IMR-90 (cell line): ENCODE data around the gene NTF3. TPM values are rescaled to one million over a fixed set of nuclear protein-coding genes. Genes with fewer than 3 reads are reported as not detected.

ENCODE experiments used
- ATAC-seq: fragments of 200-7000 bp; cut with Tn5 transposase; 2 replicates; pipeline ENCODE4 v1.9.1; 2020; ENCODE audit warnings: low read depth, mild to moderate bottlenecking, moderate library complexity
- BruUV-seq: library from RNA; stranded (reverse); fragments of 400-500 nt; replicated peaks from 2 replicates; lab custom pipeline; 2021; lab: Mats Ljungman, UMichigan
- CTCF ChIA-PET: fragments of 300-600 bp; formaldehyde crosslinking; extraction: SDS; loops from one replicate; lab custom pipeline; 2021; ENCODE audit warnings: antibody characterized with exemption; lab: Yijun Ruan, JAX
- POLR2A ChIA-PET: fragments of 300-600 bp; sonication (Branson Sonifier 250); formaldehyde crosslinking; loops from one replicate; lab custom pipeline; 2022; ENCODE audit warnings: antibody characterized with exemption; ENCODE audit not compliant: unreplicated experiment; lab: Charles Lee
- DNase-seq: peaks from one replicate; pipeline ENCODE4 v3.0.0; 2013
- H2AFZ ChIP-seq: replicated peaks from 2 replicates; pipeline ENCODE3; 2013; ENCODE audit warnings: low read length, mild to moderate bottlenecking; ENCODE audit not compliant: poor library complexity
- H2AK5ac ChIP-seq: 2 replicates; pipeline ENCODE4 v1.6.1; 2013; ENCODE audit warnings: low read depth, low read length, inconsistent platforms
- H2AK9ac ChIP-seq: replicated peaks from 2 replicates; pipeline ENCODE3; 2013; ENCODE audit warnings: mild to moderate bottlenecking, low read depth, low read length, moderate library complexity; ENCODE audit not compliant: poor library complexity
- H2BK120ac ChIP-seq: 2 replicates; pipeline ENCODE4 v1.6.1; 2013; ENCODE audit warnings: low read depth, low read length, inconsistent platforms
- H2BK15ac ChIP-seq: 3 replicates; pipeline ENCODE4 v1.6.1; 2013; ENCODE audit warnings: low read depth, low read length, inconsistent platforms
- H2BK20ac ChIP-seq: 2 replicates; pipeline ENCODE4 v1.6.1; 2013; ENCODE audit warnings: low read depth, mild to moderate bottlenecking, inconsistent platforms, low read length, moderate library complexity
- H2BK5ac ChIP-seq: 2 replicates; pipeline ENCODE4 v1.6.1; 2013; ENCODE audit warnings: mild to moderate bottlenecking, low read depth, low read length, inconsistent platforms; ENCODE audit not compliant: poor library complexity, severe bottlenecking
- H3K14ac ChIP-seq: replicated peaks from 2 replicates; pipeline ENCODE4 v1.6.1; 2013; ENCODE audit warnings: low read depth, low read length, inconsistent platforms
- H3K18ac ChIP-seq: 2 replicates; pipeline ENCODE4 v1.6.1; 2013; ENCODE audit warnings: low read depth, low read length, control low read depth
- H3K23ac ChIP-seq: 2 replicates; pipeline ENCODE4 v1.6.1; 2013; ENCODE audit warnings: low read depth, low read length, inconsistent platforms
- H3K27ac ChIP-seq: 2 replicates; pipeline ENCODE4 v1.5.1; 2013; ENCODE audit warnings: mild to moderate bottlenecking, control low read depth, low read length; ENCODE audit not compliant: insufficient read depth
- H3K27me3 ChIP-seq: 2 replicates; pipeline ENCODE4 v1.6.1; 2013; ENCODE audit warnings: low read length; ENCODE audit not compliant: control insufficient read depth, insufficient read depth
- H3K36me3 ChIP-seq: 2 replicates; pipeline ENCODE4 v1.6.1; 2013; ENCODE audit warnings: low read length, mixed read lengths; ENCODE audit not compliant: control insufficient read depth, insufficient read depth
- H3K4ac ChIP-seq: 2 replicates; pipeline ENCODE4 v1.6.1; 2013; ENCODE audit warnings: low read depth, low read length, inconsistent platforms
- H3K4me1 ChIP-seq: 2 replicates; pipeline ENCODE4 v1.6.1; 2013; ENCODE audit warnings: low read length, mixed read lengths; ENCODE audit not compliant: control insufficient read depth, insufficient read depth
- H3K4me2 ChIP-seq: 2 replicates; pipeline ENCODE4 v1.6.1; 2013; ENCODE audit warnings: low read depth, mild to moderate bottlenecking, control low read depth, low read length, moderate library complexity
- H3K4me3 ChIP-seq: 2 replicates; pipeline ENCODE4 v1.5.1; 2013; ENCODE audit warnings: low read depth, mild to moderate bottlenecking, control low read depth, low read length, moderate library complexity; ENCODE audit not compliant: insufficient read depth
- H3K56ac ChIP-seq: 2 replicates; pipeline ENCODE4 v1.6.1; 2013; ENCODE audit warnings: low read length, inconsistent platforms; ENCODE audit not compliant: insufficient read depth; ENCODE audit errors: extremely low read depth
- H3K79me1 ChIP-seq, 2 experiments: 2 replicates each; pipeline ENCODE4 v1.6.1; 2013; ENCODE audit warnings: low read length in 2 of 2, inconsistent platforms in 1 of 2, low read depth in 1 of 2
- H3K9ac ChIP-seq: 2 replicates; pipeline ENCODE4 v1.6.1; 2013; ENCODE audit warnings: low read depth, low read length, control low read depth
- H3K9me1 ChIP-seq: 2 replicates; pipeline ENCODE4 v1.6.1; 2013; ENCODE audit warnings: low read length, inconsistent platforms; ENCODE audit not compliant: insufficient read depth
- H3K9me3 ChIP-seq: 2 replicates; pipeline ENCODE4 v1.6.1; 2013; ENCODE audit warnings: low read length; ENCODE audit not compliant: control insufficient read depth, insufficient read depth
- H4K20me1 ChIP-seq: 2 replicates; pipeline ENCODE4 v1.6.1; 2013; ENCODE audit warnings: low read length, inconsistent platforms; ENCODE audit not compliant: insufficient read depth
- H4K5ac ChIP-seq: 2 replicates; pipeline ENCODE4 v1.6.1; 2013; ENCODE audit warnings: mild to moderate bottlenecking, low read depth, low read length, control low read depth
- H4K8ac ChIP-seq, 2 experiments: 2 replicates each; pipeline ENCODE4 v1.6.1; 2013; ENCODE audit warnings: low read depth in 2 of 2, low read length in 2 of 2, control low read depth in 1 of 2, inconsistent platforms in 1 of 2
- H4K91ac ChIP-seq: 2 replicates; pipeline ENCODE4 v1.6.1; 2013; ENCODE audit warnings: low read depth, low read length, inconsistent platforms; ENCODE audit not compliant: insufficient read depth
- BHLHE40 ChIP-seq: fragments of 150-350 bp; IDR thresholded peaks from 2 replicates; pipeline ENCODE4 v1.6.1; 2016; ENCODE audit warnings: mild to moderate bottlenecking, low read depth, low read length
- CEBPB ChIP-seq: IDR thresholded peaks from 2 replicates; pipeline ENCODE4 v1.6.1; 2012; ENCODE audit warnings: low read depth, low read length, improper control_type of control experiment
- CTCF ChIP-seq: conservative IDR thresholded peaks from 2 replicates; pipeline ENCODE4 v1.5.1; 2012; ENCODE audit warnings: mild to moderate bottlenecking, low read depth, low read length, improper control_type of control experiment
- ELK1 ChIP-seq: fragments of 150-350 bp; IDR thresholded peaks from 2 replicates; pipeline ENCODE4 v1.6.1; 2016; ENCODE audit warnings: low read depth, mild to moderate bottlenecking, low read length, moderate library complexity, borderline replicate concordance
- FOS ChIP-seq: fragments of 150-350 bp; IDR thresholded peaks from 2 replicates; pipeline ENCODE4 v1.6.1; 2016; ENCODE audit warnings: low read depth, low read length
- MAFK ChIP-seq: IDR thresholded peaks from 2 replicates; pipeline ENCODE4 v1.6.1; 2012; ENCODE audit warnings: low read depth, low read length, improper control_type of control experiment
- MAZ ChIP-seq: IDR thresholded peaks from 2 replicates; pipeline ENCODE4 v1.6.1; 2012; ENCODE audit warnings: low read depth, mild to moderate bottlenecking, low read length, improper control_type of control experiment, moderate library complexity, borderline replicate concordance
- MXI1 ChIP-seq: IDR thresholded peaks from 2 replicates; pipeline ENCODE4 v1.6.1; 2012; ENCODE audit warnings: low read depth, mild to moderate bottlenecking, low read length, moderate library complexity, borderline replicate concordance
- NFE2L2 ChIP-seq: fragments of 150-350 bp; IDR thresholded peaks from 2 replicates; pipeline ENCODE4 v1.6.1; 2016; ENCODE audit warnings: low read depth, mild to moderate bottlenecking, low read length
- POLR2A ChIP-seq: IDR thresholded peaks from 2 replicates; pipeline ENCODE4 v1.6.1; 2012; ENCODE audit warnings: mild to moderate bottlenecking, low read depth, low read length
- RCOR1 ChIP-seq: IDR thresholded peaks from 2 replicates; pipeline ENCODE4 v1.6.1; 2012; ENCODE audit warnings: mild to moderate bottlenecking, low read length, improper control_type of control experiment; ENCODE audit not compliant: insufficient replicate concordance
- RFX5 ChIP-seq: IDR thresholded peaks from 2 replicates; pipeline ENCODE4 v1.8.0; 2012; ENCODE audit warnings: low read depth, mild to moderate bottlenecking, low read length, moderate library complexity
- WGBS, 2 experiments: methylation state at CpG; one replicate each; pipeline versions ENCODE4 v1.1.5 to v1.1.7; 2013; ENCODE audit warnings: missing lambda C conversion rate in 2 of 2; ENCODE audit not compliant: insufficient read length in 1 of 2; ENCODE audit errors: extremely low coverage in 2 of 2; 5-methylcytosine and 5-hydroxymethylcytosine counted together
- dilution Hi-C: fragments of 300-500 bp; cut with HindIII; formaldehyde crosslinking; loops from one replicate; pipeline ENCODE4 v1.14.3; 2018; ENCODE audit warnings: low sequenced_read_pairs; ENCODE audit not compliant: unreplicated experiment
- in situ Hi-C: fragments of 300-500 bp; cut with MboI; formaldehyde crosslinking; loops from 3 replicates; pipeline ENCODE4 v1.14.3; 2019; ENCODE audit warnings: low sequenced_read_pairs, inconsistent platforms, mixed read lengths
- intact Hi-C: fragments of 100-400 bp; cut with micrococcal nuclease; formaldehyde crosslinking; loops from 2 replicates; pipeline ENCODE4 v1.10.0; 2022
- polyA plus RNA-seq, 3 experiments: library from polyadenylated mRNA; depleted of rRNA; stranded (reverse); fragments of >200 nt; gene quantifications; 2 replicates each; pipeline ENCODE4 v1.2.3, GENCODE V29; 2012; ENCODE audit warnings: low replicate concordance in 1 of 3
- total RNA-seq: library from RNA; depleted of rRNA; stranded (reverse); fragments of >200 nt; gene quantifications from 2 replicates; pipeline ENCODE4 v1.2.3, GENCODE V29; 2012

NTF3 gene
- total and polyA plus RNA-seq, 2 of the 4 experiments (the other 2 are of a cell fraction): 12.2 to 32.4 TPM

DNA sequence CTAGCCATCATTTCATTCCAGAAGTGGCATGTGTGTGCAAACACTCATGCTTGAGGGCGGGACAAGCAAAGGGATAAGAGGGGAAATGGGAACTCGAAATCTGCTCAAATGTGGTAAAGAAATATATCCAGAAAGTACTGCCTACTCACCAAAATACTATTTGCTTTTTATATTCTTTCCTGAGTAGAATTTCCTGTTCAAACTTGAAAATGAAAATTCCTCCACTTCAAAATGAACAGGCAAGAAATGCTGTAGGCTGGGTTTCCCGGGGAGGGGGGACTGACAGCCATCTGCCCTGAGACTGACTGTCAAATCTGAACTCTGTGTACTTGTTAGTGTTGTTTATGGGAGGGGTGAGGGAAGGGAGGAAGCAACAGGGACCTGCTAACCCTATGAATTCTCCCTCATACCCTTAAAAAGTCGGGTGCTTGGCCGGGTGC, 34.6 kb downstream of the NTF3 start:
- no peak for TF ChIP-seq CEBPB
- no peak for TF ChIP-seq RFX5
- no peak for TF ChIP-seq BHLHE40
- no peak for TF ChIP-seq NFE2L2
- TF ChIP-seq MAZ: no peak
- TF ChIP-seq ELK1: no peak
- no peak for TF ChIP-seq FOS
- TF ChIP-seq POLR2A: no peak
- no peak for TF ChIP-seq CTCF
- TF ChIP-seq MXI1: no peak
- TF ChIP-seq RCOR1: no peak
- TF ChIP-seq MAFK: no peak
- in situ Hi-C loops: loop anchor here (25.0 kb wide), 1 partner anchor 821 kb away; no protein-coding TSS in a partner anchor
- H3K27ac ChIP-seq: peak overlapping the region; percentile 59; the same call in 1 of the 2 replicates
- H3K79me1 ChIP-seq: peaks cover 51 to 96% of the 10 kb centered on the region in 2 experiments
- no peak for ATAC-seq
- no peaks in the 10 kb centered on the region for H3K27me3 ChIP-seq
- H3K4me2 ChIP-seq: 0 out of 2 replicates have a peak overlapping the region, but pooled peaks have one; percentile 15
- H4K20me1 ChIP-seq: peaks cover 26% of the 10 kb centered on the region; the same call in 1 of the 2 replicates
- no peak overlapping the region for H4K5ac ChIP-seq
- H3K9ac ChIP-seq: peak overlapping the region; percentile 45; the same call in 1 of the 2 replicates
- H3K18ac ChIP-seq: peak overlapping the region; percentile 30; the same call in 1 of the 2 replicates
- peak overlapping the region; percentile 66; the same call in 1 of the 2 replicates for H2AK5ac ChIP-seq
- WGBS, 2 experiments: no CpG with 5 or more reads among the region's 5 CpGs
- H3K4ac ChIP-seq: peak overlapping the region; percentile 78
- peak overlapping the region in 1 of 2 experiments; percentile 57; a peak in 1 of 4 replicates for H4K8ac ChIP-seq
- peak; percentile 42 for DNase-seq
- peaks cover 10% of the 10 kb centered on the region for H3K36me3 ChIP-seq
- peak overlapping the region; percentile 74 for H2BK120ac ChIP-seq
- no peak overlapping the region for H2AK9ac ChIP-seq
- H2BK15ac ChIP-seq: peak overlapping the region; percentile 63; the same call in 1 of the 3 replicates
- H3K9me1 ChIP-seq: peaks cover 31% of the 10 kb centered on the region
- H4K91ac ChIP-seq: peak overlapping the region; percentile 31
- H2BK20ac ChIP-seq: no peak overlapping the region
- H3K14ac ChIP-seq: peak overlapping the region; percentile 57; the same call in 1 of the 2 replicates
- H3K56ac ChIP-seq: no peak overlapping the region
- no peaks in the 10 kb centered on the region for H3K9me3 ChIP-seq
- intact Hi-C loops: no loop called here
- BruUV-seq: no TSS peak
- peak overlapping the region; percentile 69 for H2BK5ac ChIP-seq
- POLR2A ChIA-PET: no interaction called here
- no peak overlapping the region for H3K4me3 ChIP-seq
- no peak overlapping the region for H2AFZ ChIP-seq
- peaks cover 40% of the 10 kb centered on the region for H3K4me1 ChIP-seq
- CTCF ChIA-PET: no interaction called here
- dilution Hi-C loops: no loop called here
- H3K23ac ChIP-seq: peak overlapping the region; percentile 70
